Stomach (tissue), 4 donors: ENCODE data around the gene ESYT3.

Experiments
- EP300 ChIP-seq: sonication (generic); formaldehyde crosslinking; IDR thresholded peaks from one replicate; pipeline ENCODE4 v1.6.1; 2017; ENCODE audit warnings: antibody characterized with exemption
- POLR2A ChIP-seq, 4 donors: fragments of 450-650 bp; IDR thresholded peaks; one replicate each; pipeline ENCODE4 v1.6.1; 2016; ENCODE audit warnings: antibody characterized with exemption in 4 of 4, control low read depth in 2 of 4, mild to moderate bottlenecking in 1 of 4, moderate library complexity in 1 of 4
- TF ChIP-seq, protein P1 (sequence below), 7 experiments: fragments of 450-650 bp in 4 of 7; fragments of 200-600 bp in 3 of 7; sonication (generic) in 3 of 7; IDR thresholded peaks; one replicate each; pipeline ENCODE4 v1.5.1; 2016 to 2019; ENCODE audit warnings: antibody characterized with exemption in 7 of 7, control low read depth in 2 of 7, mild to moderate bottlenecking in 1 of 7

DNA sequence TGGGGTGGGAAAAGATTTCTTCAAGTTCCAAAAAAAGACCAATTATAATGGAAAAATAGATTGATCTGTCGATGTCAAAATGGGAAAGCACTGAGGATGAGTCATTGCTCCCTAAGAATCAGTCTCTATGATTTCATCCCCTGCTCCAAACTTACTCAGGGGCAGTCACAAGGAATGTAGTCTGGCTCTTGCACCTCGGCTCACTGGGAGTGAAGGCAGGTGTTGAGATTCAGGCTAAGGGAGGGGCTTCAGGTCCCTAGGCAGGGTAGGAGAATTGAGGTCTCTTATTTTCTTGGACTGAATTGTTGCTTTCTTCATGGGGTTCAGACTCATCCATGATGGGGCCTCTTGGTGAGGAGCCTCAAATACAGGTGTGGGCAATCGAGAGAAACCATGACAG is 14.2 kb downstream of the ESYT3 start:
- no peak for TF ChIP-seq POLR2A (IDR thresholded peaks at IDR 0.05)
- TF ChIP-seq, protein P1, sequence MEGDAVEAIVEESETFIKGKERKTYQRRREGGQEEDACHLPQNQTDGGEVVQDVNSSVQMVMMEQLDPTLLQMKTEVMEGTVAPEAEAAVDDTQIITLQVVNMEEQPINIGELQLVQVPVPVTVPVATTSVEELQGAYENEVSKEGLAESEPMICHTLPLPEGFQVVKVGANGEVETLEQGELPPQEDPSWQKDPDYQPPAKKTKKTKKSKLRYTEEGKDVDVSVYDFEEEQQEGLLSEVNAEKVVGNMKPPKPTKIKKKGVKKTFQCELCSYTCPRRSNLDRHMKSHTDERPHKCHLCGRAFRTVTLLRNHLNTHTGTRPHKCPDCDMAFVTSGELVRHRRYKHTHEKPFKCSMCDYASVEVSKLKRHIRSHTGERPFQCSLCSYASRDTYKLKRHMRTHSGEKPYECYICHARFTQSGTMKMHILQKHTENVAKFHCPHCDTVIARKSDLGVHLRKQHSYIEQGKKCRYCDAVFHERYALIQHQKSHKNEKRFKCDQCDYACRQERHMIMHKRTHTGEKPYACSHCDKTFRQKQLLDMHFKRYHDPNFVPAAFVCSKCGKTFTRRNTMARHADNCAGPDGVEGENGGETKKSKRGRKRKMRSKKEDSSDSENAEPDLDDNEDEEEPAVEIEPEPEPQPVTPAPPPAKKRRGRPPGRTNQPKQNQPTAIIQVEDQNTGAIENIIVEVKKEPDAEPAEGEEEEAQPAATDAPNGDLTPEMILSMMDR (IDR thresholded peaks at IDR 0.05), result no peak
- no peak for TF ChIP-seq EP300
